Stimulated activated naive B cell treated with anti-CD40 and anti-IgM and Interleukin-4, amounts not matched to agents 10 μg/mL and 1 μg/mL and 100 μg/mL, for 72 hours (primary cell): Measurements from ENCODE around the gene MCRIP1.
A peak's percentile ranks its signal among the peaks of the same experiment; 100 is the strongest.

ENCODE experiments used
- ATAC-seq, 2 donors: fragments of 150-1000 bp; cut with Tn5 transposase; replicated peaks; 2 replicates each; pipeline ENCODE4 v1.10.0; 2021; ENCODE audit warnings: moderate library complexity in 1 of 2
- DNase-seq: peaks from one replicate; pipeline ENCODE4 v3.0.0; 2021
- H3K27ac Mint-ChIP-seq: one replicate; pipeline ENCODE4 v1.8.0; 2022; ENCODE audit warnings: mild to moderate bottlenecking, mixed read lengths
- H3K27me3 Mint-ChIP-seq, 2 donors: one replicate each; pipeline ENCODE4 v1.8.0; 2022; ENCODE audit warnings: mixed read lengths in 2 of 2
- H3K36me3 Mint-ChIP-seq, 2 donors: one replicate each; pipeline ENCODE4 v1.8.0; 2022; ENCODE audit warnings: mixed read lengths in 2 of 2, mild to moderate bottlenecking in 1 of 2
- H3K4me1 Mint-ChIP-seq, 2 donors: one replicate each; pipeline ENCODE4 v1.8.0; 2022; ENCODE audit warnings: mixed read lengths in 2 of 2, mild to moderate bottlenecking in 1 of 2
- H3K4me3 Mint-ChIP-seq, 2 donors: one replicate each; pipeline ENCODE4 v1.8.0; 2022; ENCODE audit warnings: mild to moderate bottlenecking in 2 of 2, mixed read lengths in 2 of 2, moderate library complexity in 1 of 2
- H3K9me3 Mint-ChIP-seq, 2 donors: one replicate each; pipeline ENCODE4 v1.8.0; 2022; ENCODE audit warnings: mixed read lengths in 2 of 2, mild to moderate bottlenecking in 1 of 2

MCRIP1 gene

GRCh38 chr17:81812571-81813370, 20.3 kb downstream of the MCRIP1 start:
- Mint-ChIP-seq H3K27me3 (peaks cover 26 to 37% of the 10 kb centered on the region in 2 donors), H3K27ac (no peak overlapping the region), H3K9me3 (no peaks in the 10 kb centered on the region), H3K36me3 (no peaks in the 10 kb centered on the region), H3K4me1 (peaks cover 0 to 1% of the 10 kb centered on the region in 2 donors), H3K4me3 (no peak overlapping the region)
- DNase-seq: no peak
- ATAC-seq: no peak

GRCh38 chr17:81811705-81812570, 21.2 kb downstream of the MCRIP1 start:
- Mint-ChIP-seq H3K4me3 (no peak overlapping the region), H3K4me1 (peaks cover 0 to 1% of the 10 kb centered on the region in 2 donors), H3K36me3 (no peaks in the 10 kb centered on the region), H3K9me3 (no peaks in the 10 kb centered on the region), H3K27ac (no peak overlapping the region), H3K27me3 (peaks cover 33 to 44% of the 10 kb centered on the region in 2 donors)
- ATAC-seq (no peak), DNase-seq (no peak)

GRCh38 chr17:81810892-81811704, 22.0 kb downstream of the MCRIP1 start:
- H3K4me1 Mint-ChIP-seq: peaks cover 0 to 7% of the 10 kb centered on the region in 2 donors
- no peak overlapping the region for H3K27ac Mint-ChIP-seq
- DNase-seq (no peak), ATAC-seq (no peak)
- no peaks in the 10 kb centered on the region for H3K36me3 Mint-ChIP-seq
- no peaks in the 10 kb centered on the region for H3K9me3 Mint-ChIP-seq
- H3K4me3 Mint-ChIP-seq: no peak overlapping the region
- H3K27me3 Mint-ChIP-seq: peaks cover 36 to 44% of the 10 kb centered on the region in 2 donors

- Mint-ChIP-seq H3K4me1 (peaks cover 0 to 10% of the 10 kb centered on the region in 2 donors), H3K4me3 (no peak overlapping the region), H3K36me3 (no peaks in the 10 kb centered on the region), H3K27ac (no peak overlapping the region), H3K27me3 (peaks cover 39 to 46% of the 10 kb centered on the region in 2 donors), H3K9me3 (no peaks in the 10 kb centered on the region)
- ATAC-seq: no peak
- no peak for DNase-seq
Observed at GRCh38 chr17:81810476-81810875, 22.6 kb downstream of the MCRIP1 start.

GRCh38 chr17:81809556-81809998, 23.5 kb downstream of the MCRIP1 start:
- Mint-ChIP-seq H3K36me3 (no peaks in the 10 kb centered on the region), H3K9me3 (no peaks in the 10 kb centered on the region)

GRCh38 chr17:81808778-81809555, 24.1 kb downstream of the MCRIP1 start:
- H3K36me3 Mint-ChIP-seq: no peaks in the 10 kb centered on the region
- no peak overlapping the region for H3K27ac Mint-ChIP-seq
- peaks cover 39 to 53% of the 10 kb centered on the region in 2 donors for H3K27me3 Mint-ChIP-seq
- DNase-seq (no peak), ATAC-seq (peak in 1 of 2 donors; percentile 33)
- peaks cover 3 to 16% of the 10 kb centered on the region in 2 donors for H3K4me1 Mint-ChIP-seq
- H3K9me3 Mint-ChIP-seq: no peaks in the 10 kb centered on the region
- H3K4me3 Mint-ChIP-seq: no peak overlapping the region

More at GRCh38 chr17:81809556-81809998, 23.5 kb downstream of the MCRIP1 start:
- peaks cover 39 to 53% of the 10 kb centered on the region in 2 donors for H3K27me3 Mint-ChIP-seq
- H3K4me1 Mint-ChIP-seq: peaks cover 3 to 16% of the 10 kb centered on the region in 2 donors
- DNase-seq (no peak), ATAC-seq (no peak)
- H3K4me3 Mint-ChIP-seq: no peak overlapping the region
- no peak overlapping the region for H3K27ac Mint-ChIP-seq

- H3K4me3 Mint-ChIP-seq: no peak overlapping the region
- DNase-seq: no peak
- no peak for ATAC-seq
- H3K36me3 Mint-ChIP-seq: no peaks in the 10 kb centered on the region
- no peak overlapping the region for H3K27ac Mint-ChIP-seq
- H3K4me1 Mint-ChIP-seq: peaks cover 7 to 25% of the 10 kb centered on the region in 2 donors
- no peaks in the 10 kb centered on the region for H3K9me3 Mint-ChIP-seq
- H3K27me3 Mint-ChIP-seq: peaks cover 46 to 61% of the 10 kb centered on the region in 2 donors
Observed at GRCh38 chr17:81807839-81808238, 25.3 kb downstream of the MCRIP1 start.

GRCh38 chr17:81807210-81807719, 25.8 kb downstream of the MCRIP1 start:
- Mint-ChIP-seq H3K27me3 (peaks cover 52 to 67% of the 10 kb centered on the region in 2 donors), H3K4me1 (peaks cover 11 to 30% of the 10 kb centered on the region in 2 donors), H3K9me3 (no peaks in the 10 kb centered on the region), H3K36me3 (no peaks in the 10 kb centered on the region), H3K27ac (no peak overlapping the region), H3K4me3 (no peak overlapping the region)
- DNase-seq (no peak), ATAC-seq (peak in 1 of 2 donors; percentile 12)

GRCh38 chr17:81806461-81807209, 26.5 kb downstream of the MCRIP1 start:
- no peaks in the 10 kb centered on the region for H3K9me3 Mint-ChIP-seq
- H3K4me1 Mint-ChIP-seq: peaks cover 11 to 31% of the 10 kb centered on the region in 2 donors
- H3K36me3 Mint-ChIP-seq: no peaks in the 10 kb centered on the region
- no peak for DNase-seq
- ATAC-seq: peak in 1 of 2 donors; percentile 6
- no peak overlapping the region for H3K27ac Mint-ChIP-seq
- H3K4me3 Mint-ChIP-seq: no peak overlapping the region
- H3K27me3 Mint-ChIP-seq: peaks cover 58 to 73% of the 10 kb centered on the region in 2 donors

GRCh38 chr17:81805707-81806460, 27.2 kb downstream of the MCRIP1 start:
- DNase-seq: no peak
- Mint-ChIP-seq H3K36me3 (no peaks in the 10 kb centered on the region), H3K27ac (no peak overlapping the region), H3K9me3 (no peaks in the 10 kb centered on the region), H3K4me1 (peaks cover 11 to 31% of the 10 kb centered on the region in 2 donors), H3K4me3 (no peak overlapping the region), H3K27me3 (peaks cover 65 to 81% of the 10 kb centered on the region in 2 donors)
- ATAC-seq: no peak

GRCh38 chr17:81804559-81805399, 28.3 kb downstream of the MCRIP1 start:
- no peak for ATAC-seq
- Mint-ChIP-seq H3K36me3 (no peaks in the 10 kb centered on the region), H3K27me3 (peaks cover 65 to 81% of the 10 kb centered on the region in 2 donors), H3K4me1 (peaks cover 11 to 31% of the 10 kb centered on the region in 2 donors), H3K4me3 (peak overlapping the region in 1 of 2 donors; percentile 51), H3K9me3 (no peaks in the 10 kb centered on the region), H3K27ac (no peak overlapping the region)
- no peak for DNase-seq
